GM19324 (cell line): ENCODE measurements around the gene NAA16.
"Not testable (repeated sequence)": the region's sequence is repeated elsewhere in the genome, so short reads cannot be mapped to it uniquely, and the experiment has no call there.

Experiments
- ATAC-seq: cut with Tn5 transposase; IDR thresholded peaks from one replicate; pipeline ENCODE4 v1.9.1; 2021; ENCODE audit warnings: mild to moderate bottlenecking, moderate library complexity; ENCODE audit not compliant: unreplicated experiment, low FRiP score

Gene NAA16

DNA sequence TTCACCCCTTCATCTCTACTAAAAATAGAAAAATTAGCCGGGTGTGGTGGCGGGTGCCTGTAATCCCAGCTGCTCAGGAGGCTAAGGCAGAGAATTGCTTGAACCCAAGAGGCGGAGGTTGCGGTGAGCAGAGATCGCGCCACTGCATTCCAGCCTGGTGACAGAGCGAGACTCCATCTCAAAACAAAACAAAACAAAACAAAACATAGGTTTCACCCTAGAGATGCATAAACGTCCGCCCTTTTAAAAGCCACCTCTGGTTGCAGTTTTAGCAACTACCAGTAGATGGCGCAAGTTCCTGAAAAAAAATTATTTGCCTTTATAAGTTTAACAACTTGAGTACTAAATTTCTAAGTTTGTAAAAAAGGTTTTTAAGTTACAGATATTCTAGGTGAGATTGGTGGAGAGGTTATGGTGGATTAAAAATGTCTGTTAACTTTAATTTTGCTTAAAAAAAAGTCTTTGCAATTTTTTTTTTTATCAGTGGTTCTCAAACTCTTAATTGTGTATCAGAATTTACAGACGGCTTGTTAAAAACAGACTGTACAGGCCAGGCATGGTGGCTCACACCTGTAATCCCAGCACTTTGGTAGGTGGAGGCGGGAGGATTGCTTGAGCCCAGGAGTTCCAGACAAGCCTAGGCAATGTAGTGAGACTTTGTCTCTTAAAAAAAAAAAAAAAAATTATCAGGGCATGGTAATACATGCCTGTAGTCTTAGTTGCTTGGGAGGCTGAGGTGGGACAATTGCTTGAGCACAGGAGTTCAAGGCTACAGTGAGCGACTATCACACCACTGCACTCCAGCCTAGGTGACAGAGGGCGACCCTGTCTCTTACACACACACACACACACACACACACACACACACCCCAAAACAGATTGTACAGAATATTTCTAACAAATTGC is 42.1 kb downstream of the NAA16 start:
- ATAC-seq = no peak

- no peak for ATAC-seq
These were observed 43.3 kb downstream of the NAA16 start for GRCh38 chr13:41354416-41354815.

GRCh38 chr13:41356385-41356648 is 45.2 kb downstream of the NAA16 start:
- ATAC-seq = not testable (repeated sequence)

GRCh38 chr13:41356786-41357185 is 45.7 kb downstream of the NAA16 start:
- ATAC-seq = no peak

GRCh38 chr13:41361491-41361890 is 50.4 kb downstream of the NAA16 start:
- no peak for ATAC-seq

- ATAC-seq = no peak
These were observed 53.0 kb downstream of the NAA16 start for GRCh38 chr13:41364043-41364442.

- ATAC-seq = no peak
These were observed 54.6 kb downstream of the NAA16 start for GRCh38 chr13:41365631-41366030.

DNA sequence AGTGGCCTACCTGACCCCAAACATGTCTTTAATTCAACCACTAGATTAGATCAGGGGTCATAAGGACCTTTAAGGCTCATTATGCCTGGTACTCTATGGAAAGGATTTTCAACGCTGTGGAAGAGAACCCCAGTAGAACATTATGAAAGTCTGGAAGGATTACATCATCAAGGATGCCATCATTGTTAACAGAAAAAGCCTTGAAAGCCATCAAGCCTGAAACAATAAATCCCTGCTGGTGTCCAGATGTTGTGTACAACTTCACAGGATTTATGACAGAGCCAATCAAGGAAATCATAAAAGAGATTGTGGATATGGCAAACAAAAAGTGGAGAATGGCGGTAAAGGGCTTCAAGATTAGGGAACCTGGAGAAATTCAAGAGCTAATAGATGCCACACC is 59.7 kb downstream of the NAA16 start:
- ATAC-seq = no peak

GRCh38 chr13:41377446-41377845 is 66.4 kb downstream of the NAA16 start:
- no peak for ATAC-seq

DNA sequence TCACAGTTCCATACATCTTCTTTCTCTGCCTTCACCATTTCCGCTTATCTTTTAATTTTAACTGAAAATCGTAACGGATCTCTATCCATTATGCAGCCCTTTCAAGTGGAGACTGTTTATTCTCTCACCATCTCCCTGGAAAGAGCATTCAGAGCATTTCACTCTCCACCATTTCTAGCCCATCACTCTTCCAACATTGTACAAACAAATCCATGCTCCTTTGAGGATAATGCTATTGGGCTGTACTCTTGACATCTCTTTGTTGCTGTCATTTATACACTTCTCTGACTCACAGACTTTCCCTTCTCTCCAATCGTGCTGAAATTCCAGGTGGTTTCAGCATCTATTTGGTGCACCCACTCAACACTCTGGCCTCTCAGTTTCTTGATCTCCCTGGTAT is 71.4 kb downstream of the NAA16 start:
- no peak for ATAC-seq

DNA sequence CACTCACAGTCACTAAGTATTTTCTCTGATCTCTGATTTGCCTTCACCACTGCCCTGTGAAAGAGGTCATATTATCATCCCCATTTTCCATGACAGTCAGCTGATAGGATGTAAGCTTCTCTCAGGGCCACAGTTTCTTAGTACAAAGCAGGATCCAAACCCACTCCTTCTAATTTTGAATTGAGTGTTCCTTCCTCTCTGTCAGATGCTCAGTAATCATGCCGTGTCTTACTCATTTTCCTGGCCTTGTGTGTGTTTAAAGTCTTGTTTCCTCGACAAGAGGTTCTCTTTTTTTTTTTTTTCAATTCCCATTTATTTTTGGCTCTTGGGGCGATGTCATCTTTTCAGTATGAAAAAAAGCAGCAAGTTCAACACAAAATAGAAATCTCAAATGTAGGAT is 72.3 kb downstream of the NAA16 start:
- ATAC-seq = no peak

DNA sequence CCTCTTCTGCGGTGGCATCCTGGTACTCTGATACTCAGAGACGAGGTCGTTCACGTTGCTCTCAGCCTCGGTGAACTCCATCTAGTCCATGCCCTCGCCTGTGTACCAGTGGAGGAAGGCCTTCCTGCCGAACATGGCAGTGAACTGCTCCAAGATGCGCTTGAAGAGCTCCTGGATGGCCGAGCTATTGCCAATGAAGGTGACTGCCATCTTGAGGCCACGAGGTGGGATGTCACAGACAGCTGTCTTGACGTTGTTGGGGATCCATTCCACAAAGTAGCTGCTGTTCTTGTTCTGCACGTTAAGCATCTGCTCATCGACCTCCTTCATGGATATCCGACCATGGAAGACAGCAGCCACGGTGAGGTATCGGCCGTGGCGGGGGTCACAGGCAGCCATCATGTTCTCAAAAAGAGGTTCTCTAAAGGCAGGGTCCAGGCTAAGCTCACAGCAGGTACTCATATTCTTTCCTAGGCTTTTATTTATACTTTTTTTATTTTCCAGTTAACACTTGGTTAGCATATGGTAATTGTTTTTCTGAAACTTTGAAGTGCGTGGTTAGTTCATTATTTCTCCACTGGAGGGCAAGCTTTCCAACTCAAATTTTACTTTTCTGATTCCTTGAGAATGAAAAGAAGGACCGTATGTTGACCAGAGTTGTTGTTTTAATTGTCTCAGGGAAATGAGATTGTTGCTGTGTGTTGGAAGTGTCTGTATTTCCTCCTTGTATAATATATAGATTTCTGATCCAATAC is 73.9 kb downstream of the NAA16 start:
- ATAC-seq = no peak

DNA sequence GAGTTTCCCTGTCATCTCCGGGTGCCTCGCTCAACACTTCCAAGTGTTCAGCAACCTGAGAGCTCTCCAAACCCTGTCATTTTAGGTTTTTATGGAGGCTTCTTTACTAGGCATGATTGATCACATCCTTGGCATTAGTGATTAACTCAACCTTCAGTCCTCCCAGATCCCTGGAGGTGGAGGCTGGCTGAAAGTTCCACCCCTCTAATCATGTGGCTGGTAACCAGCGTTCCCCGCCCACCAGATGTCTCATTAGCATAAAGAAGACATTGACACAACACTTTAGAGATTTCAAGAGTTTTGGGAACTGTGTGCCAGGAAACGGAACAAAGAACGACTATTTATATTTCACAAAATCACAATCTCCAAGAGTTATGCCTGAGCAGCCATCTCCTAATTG is 75.1 kb downstream of the NAA16 start:
- ATAC-seq = no peak

- no peak for ATAC-seq
These were observed 76.5 kb downstream of the NAA16 start for GRCh38 chr13:41387576-41387975.

DNA sequence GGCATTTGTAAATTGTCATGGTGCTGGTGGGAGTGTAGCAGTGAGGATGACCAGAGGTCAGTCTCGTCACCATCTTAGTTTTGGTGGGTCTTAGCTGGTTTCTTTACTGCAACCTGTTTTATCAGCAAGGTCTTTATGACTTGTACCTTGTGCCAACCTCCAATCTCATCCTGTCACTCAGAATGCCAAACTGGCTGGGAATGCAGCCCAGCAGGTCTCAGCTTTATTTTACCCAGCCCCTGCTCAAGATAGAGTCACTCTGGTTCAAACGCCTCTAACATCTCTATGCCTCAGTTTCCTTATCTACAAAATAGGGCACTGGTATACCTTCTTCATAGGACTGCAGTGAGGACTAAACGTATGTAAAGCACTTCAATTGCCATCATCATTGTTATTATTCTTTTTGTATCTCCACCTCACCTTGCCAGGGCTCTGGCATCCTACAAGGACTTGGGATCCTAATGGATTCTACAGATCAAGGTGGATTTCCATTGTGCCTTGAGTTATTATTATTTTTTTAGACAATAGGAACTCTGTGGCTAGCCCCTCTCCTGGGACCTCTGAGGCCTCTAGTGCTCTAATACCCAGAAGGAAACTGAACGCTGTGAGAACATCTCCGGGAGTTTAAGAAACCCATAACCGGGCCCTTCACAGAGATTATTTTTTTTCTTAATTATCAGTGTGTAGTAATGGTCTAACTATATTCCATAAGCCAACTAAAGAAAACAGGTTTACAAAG is 77.2 kb downstream of the NAA16 start:
- ATAC-seq = no peak

DNA sequence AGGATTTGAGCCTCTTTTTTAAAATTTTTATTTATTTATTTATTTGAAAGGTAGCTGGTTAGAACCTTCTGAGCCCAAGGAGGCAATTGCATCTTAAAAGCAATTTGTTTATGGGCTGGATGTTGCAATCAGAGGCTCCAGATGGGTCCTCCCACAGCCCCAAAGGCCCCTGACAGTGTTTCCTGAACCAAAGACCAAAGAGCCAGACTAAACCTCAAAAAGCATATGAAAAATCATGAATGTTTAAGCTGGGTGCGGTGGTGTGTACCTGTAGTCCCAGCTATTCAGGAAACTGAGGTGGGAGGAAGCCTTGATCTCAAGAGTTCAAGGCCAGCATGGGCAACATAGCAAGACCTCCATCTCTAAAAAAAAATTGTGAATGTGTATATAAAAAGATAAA is 78.5 kb downstream of the NAA16 start:
- ATAC-seq = no peak

DNA sequence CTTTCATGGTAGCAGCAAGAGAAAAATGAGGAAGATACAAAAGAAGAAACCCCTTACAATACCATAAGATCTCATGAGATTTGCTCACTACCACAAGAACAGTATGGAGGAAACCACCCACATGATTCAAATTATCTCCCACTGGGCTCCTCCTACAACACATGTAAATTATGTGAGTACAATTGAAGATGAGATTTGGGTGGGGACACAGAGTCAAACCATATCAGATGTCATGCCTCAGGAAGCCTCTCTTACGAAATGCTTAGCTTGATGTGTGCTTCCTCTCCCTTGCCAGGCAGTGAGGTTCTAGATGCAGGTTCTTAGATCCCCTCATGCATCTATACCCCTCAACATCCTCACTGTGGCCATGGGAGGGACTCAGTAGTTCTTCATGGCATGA is 83.1 kb downstream of the NAA16 start:
- ATAC-seq = no peak

DNA sequence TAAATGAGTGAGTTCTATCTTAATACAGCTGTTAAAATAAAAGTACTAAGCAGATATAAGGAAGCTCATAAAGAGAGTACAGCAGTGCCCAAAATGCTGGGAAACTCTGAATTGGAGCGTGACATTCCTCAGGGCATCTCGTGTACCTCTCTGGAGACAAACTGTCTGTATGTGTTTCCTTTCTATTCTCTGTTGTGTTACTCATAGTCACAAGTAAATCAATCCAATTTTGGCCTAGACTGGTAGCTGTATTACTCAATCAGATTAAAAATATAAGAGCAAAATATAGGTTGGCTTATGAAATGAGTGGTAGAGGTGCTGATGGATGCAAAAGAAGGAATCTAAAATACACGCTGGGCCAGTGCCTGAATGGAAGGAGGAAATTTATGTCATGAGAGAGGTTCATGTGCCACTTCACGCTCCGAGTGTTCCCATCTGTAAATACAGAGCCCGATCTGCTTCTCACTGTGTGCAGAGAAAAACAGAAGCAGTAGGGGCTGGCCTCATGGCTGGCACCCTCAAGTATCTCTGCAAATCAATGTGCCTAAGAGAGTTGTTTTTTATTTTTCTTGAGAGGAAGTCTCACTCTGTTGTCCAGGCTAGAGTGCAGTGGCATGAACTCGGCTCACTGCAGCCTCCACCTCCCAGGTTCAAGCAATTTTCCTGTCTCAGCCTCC is 87.6 kb downstream of the NAA16 start:
- ATAC-seq = no peak

DNA sequence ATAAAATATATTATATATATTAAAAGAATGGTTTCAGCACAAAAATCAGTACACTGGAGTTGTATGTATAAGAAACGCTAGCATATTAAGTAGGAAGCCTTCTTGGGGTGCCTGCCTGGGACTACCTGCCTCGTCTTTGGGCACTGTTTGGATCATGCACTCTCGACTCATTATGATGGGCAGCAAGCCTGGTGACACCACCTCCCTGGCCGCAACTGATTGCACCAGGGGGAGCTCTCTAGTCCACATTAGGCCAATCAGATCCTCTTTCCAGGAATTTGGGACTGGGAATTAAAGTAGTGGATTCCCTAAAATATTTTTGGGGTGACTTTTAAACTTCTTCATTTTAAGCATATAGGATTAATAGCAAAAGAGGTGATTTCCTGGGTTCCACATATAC is 90.3 kb downstream of the NAA16 start:
- no peak for ATAC-seq

DNA sequence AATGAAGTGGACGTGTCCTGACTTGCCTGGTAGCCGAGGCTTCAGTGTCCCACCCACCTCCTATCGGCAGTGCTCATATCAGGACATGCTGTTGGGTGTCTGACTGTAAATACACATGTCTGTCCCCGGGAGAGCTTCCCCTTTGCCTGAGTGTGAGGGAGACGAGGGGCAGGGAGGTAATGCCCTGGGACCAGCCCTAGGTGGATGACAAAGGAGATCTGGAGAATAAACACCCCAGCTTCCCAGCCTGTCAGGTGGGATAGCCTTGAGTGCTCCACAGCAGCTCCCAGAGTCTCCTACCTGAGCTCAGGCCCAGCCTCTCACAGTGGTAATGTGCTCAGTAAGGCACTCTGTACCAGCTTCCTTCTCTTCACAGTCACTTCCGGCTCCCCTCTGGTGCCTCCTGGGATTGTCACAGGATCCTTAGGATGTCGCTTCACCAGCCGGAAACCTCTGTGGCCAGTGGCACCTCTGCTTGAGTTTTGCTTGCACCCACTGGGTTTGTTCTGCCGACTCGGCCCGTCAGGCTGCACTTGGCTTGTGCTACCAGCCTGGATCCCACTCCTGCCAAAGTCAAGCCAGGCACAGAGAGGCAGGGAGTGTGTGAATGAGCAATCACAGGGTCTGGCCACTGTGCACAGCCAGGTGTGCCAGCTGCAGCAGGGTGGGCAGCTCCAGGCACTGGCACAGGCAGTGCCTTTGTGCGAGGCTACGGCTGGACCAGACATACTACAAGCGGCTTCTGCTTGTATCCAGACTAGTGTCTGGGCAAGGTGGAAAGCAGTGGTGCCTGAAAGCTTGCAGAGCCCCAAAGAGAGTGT is 91.8 kb downstream of the NAA16 start:
- no peak for ATAC-seq
